GM12875 (cell line): Measurements from ENCODE around the gene HIVEP2.

Experiments
- H3K4me3 ChIP-seq: one replicate; pipeline ENCODE4 v1.5.1; 2011; ENCODE audit warnings: low read depth, low read length, control low read depth
- CTCF ChIP-seq: IDR thresholded peaks from 2 replicates; pipeline ENCODE4 v1.5.1; 2011; ENCODE audit warnings: low read depth, mild to moderate bottlenecking, control low read depth, inconsistent platforms, low read length, moderate library complexity, borderline replicate concordance; ENCODE audit not compliant: insufficient read depth

The HIVEP2 gene

DNA sequence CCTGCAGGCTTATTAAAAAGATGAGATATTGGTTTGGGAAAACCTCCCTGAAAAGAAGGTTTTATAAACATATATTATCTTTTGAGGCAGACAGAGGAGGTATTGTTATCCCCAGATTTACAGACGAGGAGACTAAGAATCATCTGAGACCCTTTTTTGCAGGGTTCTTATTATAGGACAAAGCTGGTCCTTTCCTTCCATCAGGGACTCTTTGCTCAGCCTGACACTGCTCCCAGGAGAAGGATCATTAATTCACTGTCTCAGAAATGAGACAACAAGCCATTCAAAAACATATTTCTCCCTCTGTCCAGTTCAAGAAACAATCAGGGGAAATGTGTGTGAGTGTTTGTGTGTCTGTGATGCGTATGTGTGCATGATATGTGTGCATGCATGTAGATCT, 33.5 kb downstream of the HIVEP2 start:
- no peak overlapping the region for H3K4me3 ChIP-seq
- TF ChIP-seq CTCF: no peak

DNA sequence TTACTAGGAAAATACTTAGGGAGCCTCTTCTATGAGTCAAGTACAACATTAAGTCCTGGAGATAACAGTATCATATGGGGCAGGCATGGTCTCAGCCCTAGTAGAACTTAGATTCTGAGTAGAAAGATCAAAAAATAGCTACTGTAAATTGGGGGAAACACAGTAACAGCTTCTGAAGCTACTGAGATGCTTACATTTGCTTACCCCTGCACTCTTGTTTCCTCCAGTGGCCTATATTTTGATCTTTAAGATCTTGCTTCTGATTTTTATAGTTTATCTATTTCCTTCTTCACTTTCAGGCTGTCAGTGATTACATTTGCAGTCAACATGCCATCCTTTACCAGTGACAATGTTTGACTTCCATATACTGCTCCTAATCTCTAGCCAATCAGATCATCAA, 35.3 kb downstream of the HIVEP2 start:
- TF ChIP-seq CTCF: no peak
- no peak overlapping the region for H3K4me3 ChIP-seq

- no peak for TF ChIP-seq CTCF
These were observed 36.7 kb downstream of the HIVEP2 start for GRCh38 chr6:142908235-142908634.

GRCh38 chr6:142907544-142907943, 37.4 kb downstream of the HIVEP2 start:
- no peak overlapping the region for H3K4me3 ChIP-seq
- no peak for TF ChIP-seq CTCF

More at GRCh38 chr6:142908235-142908634, 36.7 kb downstream of the HIVEP2 start:
- H3K4me3 ChIP-seq: no peak overlapping the region

GRCh38 chr6:142906945-142907470, 38.0 kb downstream of the HIVEP2 start:
- no peak for TF ChIP-seq CTCF
- H3K4me3 ChIP-seq: no peak overlapping the region

GRCh38 chr6:142903812-142904211, 41.2 kb downstream of the HIVEP2 start:
- TF ChIP-seq CTCF: no peak
- H3K4me3 ChIP-seq: no peak overlapping the region

DNA sequence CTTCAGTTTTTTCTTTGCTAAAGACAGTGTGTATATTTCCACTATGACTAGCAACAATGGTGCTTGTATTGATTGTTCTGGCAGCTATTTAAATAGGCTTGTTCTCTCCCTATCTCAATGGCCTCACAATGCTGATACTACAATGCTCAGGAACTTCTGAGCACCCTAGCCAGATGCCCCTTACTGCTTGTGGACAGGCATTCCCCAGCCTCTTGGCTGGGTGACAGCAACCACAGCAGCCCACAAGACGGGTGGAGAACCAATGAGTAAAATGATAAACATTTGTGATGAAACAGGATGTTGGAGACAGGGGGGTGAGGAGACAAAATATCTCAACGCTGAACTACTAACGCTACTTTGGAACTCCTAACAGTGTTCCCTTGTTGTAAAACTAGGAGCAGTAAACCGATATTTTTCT, 42.3 kb downstream of the HIVEP2 start:
- no peak for TF ChIP-seq CTCF
- no peak overlapping the region for H3K4me3 ChIP-seq
